PFSK-1 (cell line): ENCODE measurements around the gene HSD17B12.

Experiments
- FOXP2 ChIP-seq: optimal IDR thresholded peaks from 2 replicates; pipeline ENCODE3; 2011; ENCODE audit warnings: borderline replicate concordance, control low read depth, inconsistent platforms; ENCODE audit not compliant: insufficient read depth; ENCODE audit errors: extremely low read length, extremely low read depth
- POLR2AphosphoS5 ChIP-seq: IDR thresholded peaks from 2 replicates; pipeline ENCODE4 v1.6.1; 2012; ENCODE audit warnings: low read depth, mild to moderate bottlenecking, control low read depth, low read length, moderate library complexity
- SIN3A ChIP-seq: IDR thresholded peaks from 2 replicates; pipeline ENCODE4 v1.6.1; 2012; ENCODE audit warnings: mild to moderate bottlenecking, low read length, moderate library complexity, borderline replicate concordance; ENCODE audit not compliant: insufficient read depth
- TAF1 ChIP-seq: IDR thresholded peaks from 2 replicates; pipeline ENCODE4 v1.6.1; 2012; ENCODE audit warnings: low read length, control low read depth, borderline replicate concordance; ENCODE audit not compliant: insufficient read depth
- TF ChIP-seq, protein P1 (sequence below), 2 experiments: IDR thresholded peaks; 2 replicates each; pipeline versions ENCODE4 v1.6.1 to v1.8.0; 2011 to 2012; ENCODE audit warnings: low read depth in 2 of 2, low read length in 2 of 2, control low read depth in 1 of 2, inconsistent platforms in 1 of 2, mild to moderate bottlenecking in 1 of 2, moderate library complexity in 1 of 2; ENCODE audit not compliant: insufficient read depth in 1 of 2

HSD17B12 gene

DNA sequence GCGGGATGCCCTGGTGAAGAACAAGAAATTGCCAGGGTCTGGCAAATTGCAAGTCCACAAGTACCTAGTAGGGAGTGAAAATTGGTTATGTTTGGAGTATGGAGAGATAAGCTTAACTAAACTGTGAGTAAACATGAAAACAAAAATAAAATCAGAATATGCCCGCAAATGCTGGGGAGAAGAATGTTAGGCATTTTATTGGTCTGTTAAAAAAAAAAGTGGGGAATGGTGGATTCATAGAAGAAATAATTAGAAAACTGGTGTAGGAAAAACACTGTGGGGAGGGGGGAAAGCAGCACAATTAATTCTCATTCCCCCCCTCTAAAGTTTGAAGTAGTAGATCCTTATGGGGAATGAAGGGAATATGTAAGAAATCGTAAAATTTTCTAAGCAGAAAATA is 40.6 kb upstream of the HSD17B12 start:
- TF ChIP-seq FOXP2 (no peak), SIN3A (no peak), POLR2AphosphoS5 (no peak), TAF1 (no peak)
- TF ChIP-seq, protein P1, sequence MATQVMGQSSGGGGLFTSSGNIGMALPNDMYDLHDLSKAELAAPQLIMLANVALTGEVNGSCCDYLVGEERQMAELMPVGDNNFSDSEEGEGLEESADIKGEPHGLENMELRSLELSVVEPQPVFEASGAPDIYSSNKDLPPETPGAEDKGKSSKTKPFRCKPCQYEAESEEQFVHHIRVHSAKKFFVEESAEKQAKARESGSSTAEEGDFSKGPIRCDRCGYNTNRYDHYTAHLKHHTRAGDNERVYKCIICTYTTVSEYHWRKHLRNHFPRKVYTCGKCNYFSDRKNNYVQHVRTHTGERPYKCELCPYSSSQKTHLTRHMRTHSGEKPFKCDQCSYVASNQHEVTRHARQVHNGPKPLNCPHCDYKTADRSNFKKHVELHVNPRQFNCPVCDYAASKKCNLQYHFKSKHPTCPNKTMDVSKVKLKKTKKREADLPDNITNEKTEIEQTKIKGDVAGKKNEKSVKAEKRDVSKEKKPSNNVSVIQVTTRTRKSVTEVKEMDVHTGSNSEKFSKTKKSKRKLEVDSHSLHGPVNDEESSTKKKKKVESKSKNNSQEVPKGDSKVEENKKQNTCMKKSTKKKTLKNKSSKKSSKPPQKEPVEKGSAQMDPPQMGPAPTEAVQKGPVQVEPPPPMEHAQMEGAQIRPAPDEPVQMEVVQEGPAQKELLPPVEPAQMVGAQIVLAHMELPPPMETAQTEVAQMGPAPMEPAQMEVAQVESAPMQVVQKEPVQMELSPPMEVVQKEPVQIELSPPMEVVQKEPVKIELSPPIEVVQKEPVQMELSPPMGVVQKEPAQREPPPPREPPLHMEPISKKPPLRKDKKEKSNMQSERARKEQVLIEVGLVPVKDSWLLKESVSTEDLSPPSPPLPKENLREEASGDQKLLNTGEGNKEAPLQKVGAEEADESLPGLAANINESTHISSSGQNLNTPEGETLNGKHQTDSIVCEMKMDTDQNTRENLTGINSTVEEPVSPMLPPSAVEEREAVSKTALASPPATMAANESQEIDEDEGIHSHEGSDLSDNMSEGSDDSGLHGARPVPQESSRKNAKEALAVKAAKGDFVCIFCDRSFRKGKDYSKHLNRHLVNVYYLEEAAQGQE (IDR thresholded peaks at IDR 0.05; ENCODE audit: insufficient read depth in 1 of 2, low read depth in 2 of 2, low read length in 2 of 2): no peak

DNA sequence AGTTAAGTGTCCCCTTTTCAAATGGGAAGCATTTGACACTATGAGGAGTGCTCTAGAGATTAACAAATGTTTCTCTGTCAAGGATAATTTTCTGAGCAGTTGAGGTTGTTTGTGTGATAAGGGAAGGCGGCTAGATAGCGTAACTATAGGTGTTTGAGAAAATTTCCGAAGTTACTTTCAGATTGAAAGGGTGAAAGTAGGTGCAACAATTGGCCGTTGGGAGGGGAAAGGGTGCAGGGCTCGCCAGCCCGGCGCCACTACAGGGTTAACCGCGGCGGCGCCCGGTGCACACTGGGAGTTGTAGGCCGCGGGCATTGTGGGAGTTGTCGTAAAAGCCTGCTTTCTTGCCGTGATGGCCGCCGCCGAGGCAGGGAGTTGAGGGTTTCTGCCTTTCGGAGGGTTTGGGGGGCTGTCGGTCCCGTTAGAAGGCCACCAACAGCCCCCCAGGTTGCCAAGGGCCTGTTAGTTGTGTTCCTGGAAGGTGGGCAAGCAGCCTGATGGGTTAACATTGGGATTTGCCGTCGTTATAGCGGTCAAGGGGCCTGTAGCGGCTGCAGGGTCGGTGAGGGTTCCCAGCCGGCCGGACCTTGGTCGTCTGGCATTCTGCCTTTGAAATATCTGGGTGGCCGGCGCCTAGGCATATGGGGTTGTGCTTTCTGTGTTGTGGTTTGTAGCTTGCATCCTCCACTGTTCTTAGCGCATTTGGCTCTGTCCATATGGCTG is 36.5 kb upstream of the HSD17B12 start:
- TF ChIP-seq FOXP2 (peak; percentile 50), POLR2AphosphoS5 (peak; percentile 87), TAF1 (peak; percentile 86), SIN3A (no peak)
- TF ChIP-seq, protein P1 (IDR thresholded peaks at IDR 0.05; ENCODE audit: insufficient read depth in 1 of 2, low read depth in 2 of 2, low read length in 2 of 2): peak in 1 of 2 experiments; percentile 60; a peak in 1 of 4 replicates

DNA sequence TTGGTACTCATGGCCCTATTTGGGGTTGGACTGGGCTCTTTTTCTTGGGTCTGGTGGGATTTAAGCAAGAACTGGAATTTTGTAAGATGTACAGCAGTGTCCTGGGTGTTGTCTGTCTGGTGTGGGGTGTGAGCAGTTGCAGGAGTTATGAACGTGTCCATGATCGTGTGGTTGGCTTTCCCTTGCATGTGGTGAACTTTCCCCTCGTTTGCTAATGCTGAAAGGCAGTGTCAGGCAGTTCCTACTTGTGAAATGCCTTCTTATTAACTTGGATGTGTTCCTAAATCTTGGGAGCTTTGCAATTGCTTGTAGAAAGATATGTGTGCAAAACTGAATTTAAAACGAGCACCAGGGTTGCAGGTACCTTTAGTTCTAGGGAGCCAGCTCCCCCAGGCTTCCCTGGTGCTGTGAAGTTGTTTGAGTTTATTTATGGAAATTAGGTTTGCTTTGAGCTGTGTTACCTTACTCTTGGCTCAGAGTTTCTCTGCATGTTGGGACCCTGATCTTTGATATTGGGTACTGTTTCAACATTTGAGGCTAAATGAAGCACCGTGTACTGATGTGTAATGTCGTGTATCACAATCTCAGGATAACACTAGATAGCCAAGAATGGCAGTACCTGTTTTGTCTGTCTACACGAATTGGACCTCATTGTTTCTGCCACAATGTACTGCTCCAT is 35.8 kb upstream of the HSD17B12 start:
- TF ChIP-seq FOXP2 (no peak), TAF1 (no peak), POLR2AphosphoS5 (no peak), SIN3A (no peak)
- TF ChIP-seq, protein P1 (IDR thresholded peaks at IDR 0.05; ENCODE audit: insufficient read depth in 1 of 2, low read depth in 2 of 2, low read length in 2 of 2): no peak

DNA sequence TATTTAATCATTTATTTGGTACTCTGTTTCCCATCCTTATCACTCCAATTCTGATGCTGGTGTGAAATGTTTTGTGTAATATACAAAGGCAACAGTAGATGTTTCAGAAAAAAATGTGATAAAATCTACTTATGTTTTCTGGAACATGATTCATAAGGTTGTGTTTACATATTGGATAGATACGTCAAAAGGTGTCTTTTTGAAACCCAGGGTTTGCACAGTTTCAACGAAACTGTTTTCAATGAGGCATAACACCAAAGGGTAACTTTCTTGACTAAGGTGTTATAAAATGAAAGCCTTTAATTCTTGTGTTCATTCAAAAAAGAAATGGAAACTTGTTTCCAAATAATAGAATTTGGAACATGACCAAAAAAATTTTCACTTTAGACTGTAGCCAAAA is 33.8 kb upstream of the HSD17B12 start:
- TF ChIP-seq FOXP2: no peak
- TF ChIP-seq SIN3A: no peak
- TF ChIP-seq, protein P1 (IDR thresholded peaks at IDR 0.05; ENCODE audit: insufficient read depth in 1 of 2, low read depth in 2 of 2, low read length in 2 of 2): no peak
- TF ChIP-seq TAF1: no peak
- no peak for TF ChIP-seq POLR2AphosphoS5
